GM11168 (cell line): Measurements from ENCODE around the gene ARMC6.

Experiments
- in situ Hi-C: fragments of 300-500 bp; cut with MboI; formaldehyde crosslinking; loops from one replicate; pipeline ENCODE4 v1.12.0; 2022; ENCODE audit warnings: low sequenced_read_pairs; ENCODE audit not compliant: unreplicated experiment

The ARMC6 gene

DNA sequence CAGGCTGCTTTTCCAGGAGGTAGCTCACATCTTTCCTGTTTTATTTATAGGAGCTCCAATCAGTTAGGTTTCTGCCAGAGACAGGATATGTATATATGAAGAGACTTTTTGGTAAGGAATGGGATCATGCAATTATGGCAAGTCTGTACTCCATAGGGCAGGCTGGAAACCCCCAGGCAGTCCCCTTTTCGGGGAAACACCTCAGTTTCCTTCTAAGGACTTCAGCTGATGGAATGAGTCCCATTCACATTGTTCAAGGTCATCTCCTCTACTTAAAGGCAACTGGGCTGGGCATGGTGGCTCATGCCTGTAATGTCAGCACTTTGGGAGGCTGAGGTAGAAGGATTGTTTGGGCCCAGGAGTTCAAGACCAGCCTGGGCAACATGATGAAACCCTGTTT lies 19.5 kb downstream of the ARMC6 start:
- in situ Hi-C loops: loop anchor here (10.0 kb wide), 1 partner anchor 62 kb away; no protein-coding TSS in a partner anchor

GRCh38 chr19:19053508-19054314 lies 20.3 kb downstream of the ARMC6 start:
- in situ Hi-C loops: loop anchor here (10.0 kb wide), 1 partner anchor 61 kb away; no protein-coding TSS in a partner anchor

GRCh38 chr19:19054315-19054938 lies 21.0 kb downstream of the ARMC6 start:
- in situ Hi-C loops: loop anchor here (10.0 kb wide), 1 partner anchor 60 kb away; no protein-coding TSS in a partner anchor

DNA sequence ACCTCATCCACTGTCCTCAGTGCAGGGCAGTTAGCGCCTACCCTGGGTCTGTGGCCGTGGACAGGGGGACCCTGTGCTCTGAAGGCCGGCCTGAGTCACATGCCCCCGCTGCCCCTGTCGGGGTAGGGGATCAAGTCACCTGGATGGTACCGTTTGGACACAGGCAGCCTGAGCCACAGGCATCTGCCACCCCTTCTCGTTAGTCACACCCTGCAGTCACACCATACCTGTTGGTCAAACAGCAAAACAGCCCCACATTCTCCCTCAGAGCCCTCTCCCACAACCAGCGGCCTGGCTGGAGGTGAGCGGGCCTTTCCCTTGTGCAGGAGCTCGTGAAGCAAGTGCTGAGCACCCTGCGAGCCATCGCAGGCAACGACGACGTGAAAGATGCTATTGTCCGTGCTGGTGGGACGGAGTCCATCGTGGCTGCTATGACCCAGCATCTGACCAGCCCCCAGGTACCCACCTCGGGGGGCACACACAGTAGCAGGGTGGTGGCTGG lies 21.6 kb downstream of the ARMC6 start:
- in situ Hi-C loops: loop anchor here (10.0 kb wide), 1 partner anchor 60 kb away; no protein-coding TSS in a partner anchor

DNA sequence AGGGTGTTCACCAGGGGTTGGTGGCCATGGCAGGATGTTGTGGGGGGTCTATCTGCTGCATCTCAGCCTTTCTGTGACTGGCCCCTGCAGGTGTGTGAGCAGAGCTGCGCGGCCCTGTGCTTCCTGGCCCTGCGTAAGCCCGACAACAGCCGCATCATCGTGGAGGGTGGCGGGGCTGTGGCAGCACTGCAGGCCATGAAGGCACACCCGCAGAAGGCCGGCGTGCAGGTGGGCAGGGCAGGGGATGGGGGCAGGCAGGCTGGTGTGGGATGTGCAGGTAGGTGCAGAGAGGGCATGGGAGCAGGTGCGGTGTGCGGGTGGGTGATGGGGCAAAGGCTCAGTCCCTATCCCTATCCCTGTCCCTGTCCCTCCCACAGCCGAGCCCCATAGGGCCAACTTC lies 22.3 kb downstream of the ARMC6 start:
- in situ Hi-C loops: loop anchor here (10.0 kb wide), 1 partner anchor 59 kb away; no protein-coding TSS in a partner anchor

DNA sequence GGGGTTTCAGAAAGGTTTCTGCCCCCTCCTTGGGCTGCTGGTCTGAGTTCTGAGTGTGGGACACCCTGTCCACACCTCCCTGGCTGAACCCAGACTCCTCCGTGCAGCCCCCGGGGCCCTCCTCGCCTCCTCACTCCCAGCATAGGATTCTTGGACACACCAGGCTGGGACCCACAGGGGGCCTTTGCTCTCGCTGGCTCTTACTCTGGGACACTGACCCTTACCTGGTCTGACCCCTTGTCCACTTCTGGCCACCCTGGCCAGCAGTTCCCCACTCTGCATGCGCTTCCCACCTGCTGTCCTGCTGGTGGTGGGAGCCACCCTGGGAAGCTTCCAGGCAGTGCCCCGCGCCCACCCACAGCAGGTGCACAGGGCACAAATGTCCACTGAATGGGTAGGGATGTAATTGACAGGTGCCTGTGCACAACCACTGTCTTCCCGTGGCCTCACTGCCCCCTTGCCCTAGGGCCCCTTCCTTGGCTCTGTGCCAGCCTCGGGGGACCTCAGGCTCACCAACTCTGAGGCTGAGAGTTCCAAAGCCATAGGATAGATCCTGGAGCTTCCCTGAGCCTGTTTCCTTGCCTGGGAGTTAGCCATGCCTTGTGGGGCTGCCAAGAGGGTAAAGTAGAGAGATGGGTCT lies 23.4 kb downstream of the ARMC6 start:
- in situ Hi-C loops: loop anchor here (10.0 kb wide), 1 partner anchor 58 kb away; no protein-coding TSS in a partner anchor

GRCh38 chr19:19057317-19057716 lies 23.9 kb downstream of the ARMC6 start:
- in situ Hi-C loops: loop anchor here (10.0 kb wide), 1 partner anchor 57 kb away; no protein-coding TSS in a partner anchor

GRCh38 chr19:19057720-19058119 lies 24.3 kb downstream of the ARMC6 start:
- in situ Hi-C loops: loop anchor here (10.0 kb wide), 1 partner anchor 57 kb away; no protein-coding TSS in a partner anchor

- in situ Hi-C loops: loop anchor here (10.0 kb wide), 1 partner anchor 56 kb away; no protein-coding TSS in a partner anchor
These were observed 25.8 kb downstream of the ARMC6 start for GRCh38 chr19:19059018-19059836.

DNA sequence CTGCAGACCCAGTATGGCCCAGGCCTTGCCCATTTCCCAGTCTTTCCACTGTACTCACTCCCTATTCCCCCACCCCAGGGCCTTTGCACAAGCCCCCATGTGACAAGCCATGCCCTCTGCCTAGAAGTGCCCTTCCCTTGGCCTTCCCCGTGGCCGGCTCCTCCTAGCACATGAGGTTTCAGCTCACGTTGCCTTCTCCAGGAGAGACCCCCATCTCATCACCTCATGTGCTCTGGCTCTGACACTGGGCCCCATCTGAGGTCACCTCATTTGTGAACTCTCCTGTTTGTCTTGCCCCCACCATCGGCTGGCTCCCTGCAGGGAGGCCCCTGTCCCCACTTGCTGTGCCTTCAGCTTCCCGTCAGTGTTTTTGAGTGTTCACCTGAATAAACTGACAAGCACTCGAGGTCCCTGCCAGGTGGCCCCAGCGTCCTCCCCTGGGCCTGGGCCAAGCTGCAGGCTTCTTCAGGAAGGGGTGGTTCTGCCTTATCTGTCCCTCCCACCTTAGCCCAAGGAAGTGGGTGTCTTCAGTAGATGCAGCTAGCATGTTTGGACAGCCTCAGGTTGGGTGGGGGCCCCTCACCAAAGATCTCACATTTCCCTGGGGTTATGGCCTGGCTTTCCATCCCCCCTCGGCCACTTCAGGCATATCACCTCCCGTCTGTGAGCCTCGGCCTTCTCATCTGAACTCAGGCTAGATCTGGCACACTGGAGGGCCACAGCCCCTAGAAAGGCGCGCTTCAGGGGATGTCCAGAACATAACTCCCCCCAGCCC lies 26.6 kb downstream of the ARMC6 start:
- in situ Hi-C loops: loop anchor here (5.0 to 10.0 kb wide), 2 partner anchors 55 to 77 kb away; partner anchors contain the start of gene TMEM161A

DNA sequence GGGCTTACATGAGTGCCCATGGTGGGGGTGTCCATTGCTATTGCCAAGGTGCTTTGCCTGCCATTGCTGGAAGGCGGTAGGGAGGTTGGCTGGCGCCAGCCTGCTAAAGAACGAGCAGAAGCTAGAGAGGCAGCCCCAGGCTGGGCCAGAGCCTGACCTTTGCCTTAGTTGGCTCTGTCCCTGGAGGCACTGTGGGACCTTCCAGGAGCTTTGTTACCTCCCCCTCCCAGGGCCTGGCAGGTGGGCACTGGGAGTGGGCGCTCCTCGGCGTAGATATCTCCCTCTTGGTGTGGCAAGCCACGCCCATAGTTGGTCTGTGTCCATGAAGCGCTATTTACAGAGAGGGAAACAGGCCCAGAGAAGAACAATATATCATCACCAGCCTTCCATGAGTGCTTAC lies 28.1 kb downstream of the ARMC6 start:
- in situ Hi-C loops: loop anchor here (5.0 kb wide), 1 partner anchor 76 kb away; the partner anchor contains the start of gene TMEM161A

GRCh38 chr19:19062454-19063182 lies 29.2 kb downstream of the ARMC6 start:
- in situ Hi-C loops: loop anchor here (5.0 kb wide), 1 partner anchor 75 kb away; the partner anchor contains the start of gene TMEM161A

- in situ Hi-C loops: loop anchor here (5.0 kb wide), 1 partner anchor 74 kb away; the partner anchor contains the start of gene TMEM161A
These were observed 30.0 kb downstream of the ARMC6 start, which contains the start of gene SLC25A42 for GRCh38 chr19:19063183-19064097. Gene SLC25A42 (plus strand): TSS chr19:19063994. CDS start chr19:19096125, 32,131 bp downstream.

GRCh38 chr19:19064098-19064722 lies 30.8 kb downstream of the ARMC6 start:
- in situ Hi-C loops: loop anchor here (5.0 kb wide), 1 partner anchor 73 kb away; the partner anchor contains the start of gene TMEM161A

DNA sequence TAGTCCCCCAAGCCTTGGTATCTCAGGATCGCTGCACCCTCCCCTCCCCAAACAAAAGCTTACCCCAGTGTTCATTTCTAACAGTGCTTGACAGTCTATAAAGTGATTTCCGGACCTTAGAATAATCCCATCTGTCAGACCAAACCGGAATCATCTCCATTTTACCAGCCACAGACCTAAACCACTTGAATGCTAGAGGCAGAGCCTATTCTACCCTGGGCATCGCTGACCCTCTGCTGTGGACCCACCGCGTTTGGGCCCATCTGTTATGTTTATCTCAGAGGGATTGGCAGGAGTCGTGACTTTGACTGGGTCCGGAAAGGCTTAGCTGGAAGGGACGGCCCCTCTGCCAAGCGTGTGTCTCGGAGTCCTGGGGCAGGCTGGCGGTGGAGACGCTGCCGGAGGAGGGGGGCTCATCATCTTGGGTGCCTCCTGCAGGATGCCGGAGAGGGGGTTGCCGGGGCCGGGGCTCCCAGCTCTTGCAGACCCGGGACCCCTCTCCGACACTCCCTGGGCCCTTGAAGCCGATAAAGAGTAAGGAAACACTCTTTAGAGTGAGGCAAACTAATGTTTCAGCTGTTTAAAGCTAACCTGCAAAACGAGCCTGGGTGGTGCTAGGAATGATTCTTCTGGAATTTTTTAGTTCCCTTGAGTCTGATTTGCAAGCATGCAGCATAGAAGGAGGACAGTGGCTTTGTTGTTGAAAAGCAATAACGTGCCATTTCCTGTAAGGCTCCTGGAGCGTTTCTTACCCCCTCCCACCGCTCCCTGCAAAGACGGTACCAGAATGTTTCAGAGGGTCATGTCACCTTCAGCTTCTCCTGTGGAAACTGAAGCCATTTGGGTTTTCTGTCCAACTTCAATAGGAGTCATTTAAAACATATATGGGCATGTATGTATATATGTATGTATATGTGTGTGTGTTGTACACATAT lies 31.7 kb downstream of the ARMC6 start:
- in situ Hi-C loops: loop anchor here (5.0 kb wide), 1 partner anchor 72 kb away; the partner anchor contains the start of gene TMEM161A
